Osteocyte (in vitro differentiated cells): ENCODE data around the gene KCNJ1. TPM values are rescaled to one million over a fixed set of nuclear protein-coding genes. Genes with fewer than 3 reads are reported as not detected.

ENCODE experiments used
- DNase-seq: peaks from one replicate; pipeline ENCODE4 v3.0.0; 2021; ENCODE audit warnings: mixed read lengths; ENCODE audit not compliant: unreplicated experiment; ENCODE audit errors: extremely low spot score
- H3K27ac Mint-ChIP-seq: one replicate; pipeline ENCODE4 v1.8.0; 2021; ENCODE audit warnings: mild to moderate bottlenecking, mixed read lengths; ENCODE audit not compliant: unreplicated experiment
- H3K27me3 Mint-ChIP-seq: one replicate; pipeline ENCODE4 v1.8.0; 2021; ENCODE audit warnings: mixed read lengths; ENCODE audit not compliant: unreplicated experiment
- H3K36me3 Mint-ChIP-seq: one replicate; pipeline ENCODE4 v1.8.0; 2021; ENCODE audit warnings: mixed read lengths; ENCODE audit not compliant: unreplicated experiment
- H3K4me1 Mint-ChIP-seq: one replicate; pipeline ENCODE4 v1.8.0; 2021; ENCODE audit warnings: mixed read lengths; ENCODE audit not compliant: unreplicated experiment
- H3K4me3 Mint-ChIP-seq: one replicate; pipeline ENCODE4 v1.8.0; 2021; ENCODE audit warnings: mild to moderate bottlenecking, moderate library complexity, mixed read lengths; ENCODE audit not compliant: unreplicated experiment
- H3K9me3 Mint-ChIP-seq: one replicate; pipeline ENCODE4 v1.8.0; 2021; ENCODE audit warnings: mixed read lengths; ENCODE audit not compliant: unreplicated experiment
- total RNA-seq: library from RNA; stranded (reverse); gene quantifications from 2 replicates; pipeline ENCODE4 v1.2.1, GENCODE V29; 2021
- TF ChIP-seq, protein P1 (sequence below): fragments of 200-600 bp; sonication (generic); IDR thresholded peaks from 2 replicates; pipeline ENCODE4 v1.5.0; 2021; ENCODE audit warnings: antibody characterized with exemption, mild to moderate bottlenecking, moderate library complexity

The KCNJ1 gene
- total RNA-seq, 1 donor from 2014 or later, result not detected

- H3K27me3 Mint-ChIP-seq, result peaks cover 3% of the 10 kb centered on the region
- TF ChIP-seq, protein P1, sequence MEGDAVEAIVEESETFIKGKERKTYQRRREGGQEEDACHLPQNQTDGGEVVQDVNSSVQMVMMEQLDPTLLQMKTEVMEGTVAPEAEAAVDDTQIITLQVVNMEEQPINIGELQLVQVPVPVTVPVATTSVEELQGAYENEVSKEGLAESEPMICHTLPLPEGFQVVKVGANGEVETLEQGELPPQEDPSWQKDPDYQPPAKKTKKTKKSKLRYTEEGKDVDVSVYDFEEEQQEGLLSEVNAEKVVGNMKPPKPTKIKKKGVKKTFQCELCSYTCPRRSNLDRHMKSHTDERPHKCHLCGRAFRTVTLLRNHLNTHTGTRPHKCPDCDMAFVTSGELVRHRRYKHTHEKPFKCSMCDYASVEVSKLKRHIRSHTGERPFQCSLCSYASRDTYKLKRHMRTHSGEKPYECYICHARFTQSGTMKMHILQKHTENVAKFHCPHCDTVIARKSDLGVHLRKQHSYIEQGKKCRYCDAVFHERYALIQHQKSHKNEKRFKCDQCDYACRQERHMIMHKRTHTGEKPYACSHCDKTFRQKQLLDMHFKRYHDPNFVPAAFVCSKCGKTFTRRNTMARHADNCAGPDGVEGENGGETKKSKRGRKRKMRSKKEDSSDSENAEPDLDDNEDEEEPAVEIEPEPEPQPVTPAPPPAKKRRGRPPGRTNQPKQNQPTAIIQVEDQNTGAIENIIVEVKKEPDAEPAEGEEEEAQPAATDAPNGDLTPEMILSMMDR, result no peak
- no peaks in the 10 kb centered on the region for H3K4me1 Mint-ChIP-seq
- no peak for DNase-seq
- no peak overlapping the region for H3K27ac Mint-ChIP-seq
- no peaks in the 10 kb centered on the region for H3K9me3 Mint-ChIP-seq
- no peak overlapping the region for H3K4me3 Mint-ChIP-seq
- no peaks in the 10 kb centered on the region for H3K36me3 Mint-ChIP-seq
Measured at GRCh38 chr11:128853559-128853958, 13.5 kb downstream of the KCNJ1 start.

GRCh38 chr11:128852327-128853023, 14.6 kb downstream of the KCNJ1 start:
- no peak for DNase-seq
- no peak overlapping the region for H3K27ac Mint-ChIP-seq
- H3K36me3 Mint-ChIP-seq, result no peaks in the 10 kb centered on the region
- no peaks in the 10 kb centered on the region for H3K9me3 Mint-ChIP-seq
- H3K27me3 Mint-ChIP-seq, result no peaks in the 10 kb centered on the region
- no peaks in the 10 kb centered on the region for H3K4me1 Mint-ChIP-seq
- TF ChIP-seq, protein P1, result no peak
- no peak overlapping the region for H3K4me3 Mint-ChIP-seq

DNA sequence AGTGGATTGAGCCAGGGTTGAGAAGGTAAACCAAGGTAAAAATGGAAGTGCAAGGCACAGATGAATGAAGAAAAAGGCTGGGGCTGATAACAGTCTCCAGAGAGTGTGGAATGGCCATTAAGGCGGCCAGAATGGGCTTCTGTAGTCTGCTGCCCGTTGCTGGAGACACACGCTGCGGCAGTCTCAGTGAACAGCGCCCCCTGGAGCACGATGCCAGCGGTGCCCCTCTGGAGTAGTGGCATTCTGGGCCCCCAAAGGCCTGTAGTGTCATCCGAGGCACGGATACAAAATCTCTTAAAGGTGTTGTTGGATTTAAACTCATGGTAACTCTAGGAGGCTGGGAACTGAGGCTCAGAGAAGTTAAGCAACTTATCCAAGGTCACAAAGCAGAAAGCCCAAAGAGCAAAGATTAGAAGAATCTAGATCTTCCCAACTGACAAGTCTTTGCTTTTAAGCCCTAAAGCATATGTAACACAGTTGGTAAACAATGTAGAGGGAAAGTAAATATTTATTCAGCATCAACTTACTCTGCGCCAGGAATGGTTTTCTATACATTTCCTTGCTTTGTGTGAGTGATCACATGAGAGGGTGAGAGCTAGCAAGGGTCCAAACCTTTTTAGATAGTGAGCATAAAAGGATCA, 18.2 kb downstream of the KCNJ1 start:
- no peak overlapping the region for H3K27ac Mint-ChIP-seq
- no peak for DNase-seq
- H3K4me1 Mint-ChIP-seq, result no peaks in the 10 kb centered on the region
- H3K4me3 Mint-ChIP-seq, result no peak overlapping the region
- H3K9me3 Mint-ChIP-seq, result no peaks in the 10 kb centered on the region
- TF ChIP-seq, protein P1, result peak; percentile 67
- H3K27me3 Mint-ChIP-seq, result no peaks in the 10 kb centered on the region
- H3K36me3 Mint-ChIP-seq, result no peaks in the 10 kb centered on the region

- Mint-ChIP-seq H3K4me3 (no peak overlapping the region), H3K9me3 (no peaks in the 10 kb centered on the region), H3K27me3 (no peaks in the 10 kb centered on the region), H3K36me3 (no peaks in the 10 kb centered on the region), H3K27ac (no peak overlapping the region), H3K4me1 (no peaks in the 10 kb centered on the region)
- TF ChIP-seq, protein P1, result no peak
- DNase-seq, result no peak
Measured at GRCh38 chr11:128846985-128847384, 20.1 kb downstream of the KCNJ1 start.

GRCh38 chr11:128845334-128845780, 21.7 kb downstream of the KCNJ1 start:
- DNase-seq, result no peak
- H3K36me3 Mint-ChIP-seq, result no peaks in the 10 kb centered on the region
- H3K27me3 Mint-ChIP-seq, result no peaks in the 10 kb centered on the region
- no peaks in the 10 kb centered on the region for H3K4me1 Mint-ChIP-seq
- TF ChIP-seq, protein P1, result no peak
- no peak overlapping the region for H3K4me3 Mint-ChIP-seq
- H3K27ac Mint-ChIP-seq, result no peak overlapping the region
- H3K9me3 Mint-ChIP-seq, result no peaks in the 10 kb centered on the region
